ENCODE measurements around the gene MYH9.

Gene MYH9

DNA sequence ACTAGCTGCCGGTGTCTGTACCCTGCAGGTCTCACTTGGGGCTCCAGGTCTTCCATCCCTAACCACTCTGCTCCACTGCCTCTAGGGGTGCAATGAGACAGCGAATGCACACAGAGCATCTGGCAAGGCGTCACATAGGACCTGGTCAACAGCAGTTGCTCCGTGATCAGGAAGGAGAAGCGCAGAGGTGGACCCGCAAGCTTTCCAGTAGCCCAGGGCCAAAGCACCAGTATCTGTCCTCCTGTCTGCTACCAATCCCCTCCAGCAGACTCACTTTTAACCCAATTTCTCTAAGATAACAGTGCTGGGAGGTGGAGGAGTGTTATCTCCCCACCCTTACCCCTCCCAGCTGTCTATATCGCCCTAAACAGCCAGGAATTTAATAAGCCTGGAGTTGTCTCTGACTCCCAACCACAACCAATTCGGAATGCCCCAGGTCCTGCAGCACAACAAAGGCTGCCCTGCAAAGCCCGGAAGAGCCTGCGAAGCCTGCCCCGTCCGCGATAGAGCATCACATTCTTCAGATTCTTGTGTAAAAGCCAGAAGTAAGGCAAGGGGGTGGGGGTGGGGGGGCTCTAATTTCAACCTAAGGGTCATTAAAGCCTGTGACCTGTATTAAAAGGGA, 19.3 kb downstream of the MYH9 start:
- no peaks in the 10 kb centered on the region for H3K9me3 Mint-ChIP-seq
- DNase-seq (ENCODE audit: low spot score in 2 of 2) = no peak
- H3K27ac Mint-ChIP-seq = peak overlapping the region; percentile 92
- peak overlapping the region; percentile 99 for H3K4me3 Mint-ChIP-seq
- H3K4me1 Mint-ChIP-seq = peaks cover 100% of the 10 kb centered on the region
- no peak for ATAC-seq
- H3K36me3 Mint-ChIP-seq = peaks cover 98% of the 10 kb centered on the region

GRCh38 chr22:36367479-36367878, 20.3 kb downstream of the MYH9 start:
- Mint-ChIP-seq H3K36me3 (peaks cover 98% of the 10 kb centered on the region), H3K4me3 (peak overlapping the region; percentile 99), H3K4me1 (peaks cover 100% of the 10 kb centered on the region), H3K9me3 (no peaks in the 10 kb centered on the region), H3K27ac (peak overlapping the region; percentile 92)
- DNase-seq (ENCODE audit: low spot score in 2 of 2) (no peak), ATAC-seq (no peak)

DNA sequence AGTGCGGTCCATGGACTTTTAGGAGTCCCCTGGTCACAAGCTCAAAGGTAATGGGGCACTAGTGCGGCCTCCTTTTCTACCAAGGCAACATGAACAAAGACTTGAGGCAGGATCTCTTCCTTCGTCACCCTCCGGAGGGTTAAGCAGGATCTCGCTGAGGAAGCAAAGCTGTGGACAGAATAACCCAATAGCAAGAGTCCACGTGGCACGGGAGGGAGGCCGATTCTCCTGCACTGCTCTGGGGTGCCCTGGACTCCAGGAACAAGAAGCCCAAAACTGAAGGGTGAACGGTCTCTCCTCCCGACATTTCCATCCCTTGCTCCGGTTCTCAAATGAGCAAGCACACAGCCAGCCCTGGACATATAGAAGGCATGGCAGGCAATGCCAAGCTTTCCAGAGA, 20.7 kb downstream of the MYH9 start:
- no peaks in the 10 kb centered on the region for H3K9me3 Mint-ChIP-seq
- peak overlapping the region; percentile 92 for H3K27ac Mint-ChIP-seq
- DNase-seq (ENCODE audit: low spot score in 2 of 2) (no peak), ATAC-seq (no peak)
- peaks cover 98% of the 10 kb centered on the region for H3K36me3 Mint-ChIP-seq
- H3K4me3 Mint-ChIP-seq = peak overlapping the region; percentile 99
- H3K4me1 Mint-ChIP-seq = peaks cover 100% of the 10 kb centered on the region

- ATAC-seq (no peak), DNase-seq (ENCODE audit: low spot score in 2 of 2) (no peak)
- Mint-ChIP-seq H3K4me3 (peak overlapping the region; percentile 99), H3K27ac (peak overlapping the region; percentile 92), H3K36me3 (peaks cover 98% of the 10 kb centered on the region), H3K9me3 (no peaks in the 10 kb centered on the region), H3K4me1 (peaks cover 100% of the 10 kb centered on the region)
These were observed 21.5 kb downstream of the MYH9 start for GRCh38 chr22:36366291-36366708.

- peak; percentile 67 to 91 for DNase-seq (ENCODE audit: low spot score in 2 of 2)
- H3K4me1 Mint-ChIP-seq = peaks cover 100% of the 10 kb centered on the region
- H3K4me3 Mint-ChIP-seq = peak overlapping the region; percentile 99
- H3K36me3 Mint-ChIP-seq = peaks cover 98% of the 10 kb centered on the region
- peak; percentile 94 for ATAC-seq
- H3K9me3 Mint-ChIP-seq = no peaks in the 10 kb centered on the region
- H3K27ac Mint-ChIP-seq = peak overlapping the region; percentile 92
These were observed 22.8 kb downstream of the MYH9 start for GRCh38 chr22:36365020-36365411.

DNA sequence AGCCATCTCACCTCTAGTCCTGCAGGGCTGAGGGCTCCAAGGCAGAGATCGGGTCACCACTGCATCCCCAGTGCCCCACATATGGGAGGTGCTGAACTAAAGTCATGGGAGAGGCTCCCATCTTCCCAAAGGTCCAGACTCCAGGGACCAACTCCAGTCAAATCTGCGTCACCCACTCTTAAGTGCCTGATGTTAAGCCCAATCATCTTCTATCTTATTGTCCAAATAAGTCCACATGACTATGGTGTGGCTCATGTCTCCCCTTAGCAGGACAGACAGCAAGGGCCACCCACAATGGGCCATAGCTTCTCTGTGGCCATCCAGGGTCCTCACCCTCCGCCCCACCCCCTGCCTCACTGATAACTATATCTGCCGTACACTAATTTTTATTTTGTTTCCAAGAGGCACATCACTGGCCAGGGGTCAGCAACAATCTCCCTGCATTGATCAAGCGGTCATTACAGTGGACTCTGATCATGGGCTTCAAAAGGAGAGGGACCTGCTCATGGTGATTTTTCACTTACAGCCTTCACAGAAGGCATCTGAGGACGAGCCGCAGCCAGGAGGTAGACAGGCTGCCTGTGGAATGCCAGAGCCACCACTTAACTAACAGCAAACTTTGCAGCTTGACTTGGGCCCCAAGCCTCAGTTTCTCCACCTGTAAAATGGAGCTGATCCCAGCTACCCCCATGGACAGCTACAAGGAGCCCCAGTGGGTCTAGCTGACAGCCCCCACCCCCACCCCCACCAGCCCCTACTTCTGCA, 23.3 kb downstream of the MYH9 start:
- Mint-ChIP-seq H3K9me3 (no peaks in the 10 kb centered on the region), H3K36me3 (peaks cover 98% of the 10 kb centered on the region), H3K27ac (peak overlapping the region; percentile 92), H3K4me1 (peaks cover 100% of the 10 kb centered on the region), H3K4me3 (peak overlapping the region; percentile 99)
- ATAC-seq (no peak), DNase-seq (ENCODE audit: low spot score in 2 of 2) (no peak)

- Mint-ChIP-seq H3K4me1 (peaks cover 100% of the 10 kb centered on the region), H3K36me3 (peaks cover 98% of the 10 kb centered on the region), H3K4me3 (peak overlapping the region; percentile 99), H3K27ac (peak overlapping the region; percentile 92), H3K9me3 (no peaks in the 10 kb centered on the region)
- DNase-seq (ENCODE audit: low spot score in 2 of 2) (no peak), ATAC-seq (no peak)
These were observed 24.3 kb downstream of the MYH9 start for GRCh38 chr22:36363349-36363981.

DNA sequence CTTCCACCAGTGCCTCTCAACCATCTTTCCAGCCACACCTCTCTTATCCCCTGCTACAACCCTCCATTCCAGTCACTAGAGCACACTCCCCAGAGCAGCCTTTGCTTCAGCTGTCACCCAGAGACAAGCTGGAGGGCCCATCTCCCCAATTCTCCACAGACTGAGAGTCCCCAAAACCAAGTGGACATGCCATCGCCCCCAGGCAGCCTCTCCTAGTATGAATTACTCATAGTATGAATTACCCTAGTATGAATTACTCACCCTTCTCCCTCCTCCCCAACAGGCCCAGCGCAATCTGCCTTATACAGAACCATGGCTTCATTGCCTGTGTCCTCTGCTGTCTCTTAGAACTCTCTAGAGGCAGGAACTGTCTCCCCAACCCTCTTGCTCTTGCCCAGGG, 24.8 kb downstream of the MYH9 start:
- H3K27ac Mint-ChIP-seq = peak overlapping the region; percentile 85
- peaks cover 99% of the 10 kb centered on the region for H3K36me3 Mint-ChIP-seq
- peaks cover 100% of the 10 kb centered on the region for H3K4me1 Mint-ChIP-seq
- DNase-seq (ENCODE audit: low spot score in 2 of 2) = no peak
- H3K9me3 Mint-ChIP-seq = no peaks in the 10 kb centered on the region
- peak overlapping the region; percentile 99 for H3K4me3 Mint-ChIP-seq
- peak; percentile 71 for ATAC-seq

- H3K4me1 Mint-ChIP-seq = peaks cover 100% of the 10 kb centered on the region
These were observed 25.7 kb downstream of the MYH9 start for GRCh38 chr22:36362075-36362474.

GRCh38 chr22:36360871-36361383, 26.8 kb downstream of the MYH9 start:
- Mint-ChIP-seq H3K4me3 (peak overlapping the region; percentile 99), H3K36me3 (peaks cover 99% of the 10 kb centered on the region)
- DNase-seq (ENCODE audit: low spot score in 2 of 2) = no peak

More at GRCh38 chr22:36362075-36362474, 25.7 kb downstream of the MYH9 start:
- H3K9me3 Mint-ChIP-seq = no peaks in the 10 kb centered on the region
- ATAC-seq = no peak
- H3K36me3 Mint-ChIP-seq = peaks cover 99% of the 10 kb centered on the region
- no peak for DNase-seq (ENCODE audit: low spot score in 2 of 2)
- peak overlapping the region; percentile 99 for H3K4me3 Mint-ChIP-seq
- peak overlapping the region; percentile 85 for H3K27ac Mint-ChIP-seq

GRCh38 chr22:36360011-36360410, 27.8 kb downstream of the MYH9 start:
- H3K4me3 Mint-ChIP-seq = peak overlapping the region; percentile 99
- peaks cover 98% of the 10 kb centered on the region for H3K4me1 Mint-ChIP-seq
- no peak for ATAC-seq
- H3K36me3 Mint-ChIP-seq = peaks cover 100% of the 10 kb centered on the region
- no peak for DNase-seq (ENCODE audit: low spot score in 2 of 2)
- peak overlapping the region; percentile 85 for H3K27ac Mint-ChIP-seq
- no peaks in the 10 kb centered on the region for H3K9me3 Mint-ChIP-seq

More at GRCh38 chr22:36360871-36361383, 26.8 kb downstream of the MYH9 start:
- H3K4me1 Mint-ChIP-seq = peaks cover 98% of the 10 kb centered on the region
- no peaks in the 10 kb centered on the region for H3K9me3 Mint-ChIP-seq
- ATAC-seq = no peak
- H3K27ac Mint-ChIP-seq = peak overlapping the region; percentile 85

GRCh38 chr22:36359470-36359996, 28.2 kb downstream of the MYH9 start:
- Mint-ChIP-seq H3K9me3 (no peaks in the 10 kb centered on the region), H3K4me3 (peak overlapping the region; percentile 64), H3K4me1 (peaks cover 98% of the 10 kb centered on the region), H3K36me3 (peaks cover 100% of the 10 kb centered on the region), H3K27ac (peak overlapping the region; percentile 85)
- ATAC-seq (no peak), DNase-seq (ENCODE audit: low spot score in 2 of 2) (no peak)

GRCh38 chr22:36358533-36359469, 29.0 kb downstream of the MYH9 start:
- no peak for ATAC-seq
- Mint-ChIP-seq H3K9me3 (no peaks in the 10 kb centered on the region), H3K4me3 (peak overlapping the region; percentile 64), H3K4me1 (peaks cover 98% of the 10 kb centered on the region), H3K27ac (peak overlapping the region; percentile 85), H3K36me3 (peaks cover 100% of the 10 kb centered on the region)
- no peak for DNase-seq (ENCODE audit: low spot score in 2 of 2)

Data from stimulated activated effector memory CD8-positive, alpha-beta T cell treated with anti-CD3 and anti-CD28 coated beads, Interleukin-12 subunit alpha, Interleukin-12 subunit beta, amount 100 ng/mL, for 72 hours (primary cell).